Chondrocyte (in vitro differentiated cells): ENCODE results near the gene EPHB6. TPM values are rescaled to one million over a fixed set of nuclear protein-coding genes. Genes with fewer than 3 reads are reported as not detected.

Experiments used
- DNase-seq: peaks from one replicate; pipeline ENCODE4 v3.0.0; 2021; ENCODE audit warnings: mixed read lengths, low spot score
- H3K27ac Mint-ChIP-seq: one replicate; pipeline ENCODE4 v1.8.0; 2021; ENCODE audit warnings: mild to moderate bottlenecking, moderate library complexity, mixed read lengths; ENCODE audit not compliant: unreplicated experiment
- H3K27me3 Mint-ChIP-seq: 2 replicates; pipeline ENCODE4 v1.8.0; 2021; ENCODE audit warnings: low read depth, mixed read lengths
- H3K36me3 Mint-ChIP-seq: 2 replicates; pipeline ENCODE4 v1.8.0; 2021; ENCODE audit warnings: low read depth, mixed read lengths
- H3K4me1 Mint-ChIP-seq: 2 replicates; pipeline ENCODE4 v1.8.0; 2021; ENCODE audit warnings: low read depth, mild to moderate bottlenecking, mixed read lengths
- H3K4me3 Mint-ChIP-seq: one replicate; pipeline ENCODE4 v1.8.0; 2021; ENCODE audit warnings: mild to moderate bottlenecking, moderate library complexity, mixed read lengths; ENCODE audit not compliant: unreplicated experiment
- H3K9me3 Mint-ChIP-seq: 2 replicates; pipeline ENCODE4 v1.8.0; 2021; ENCODE audit warnings: low read depth, mixed read lengths
- CTCF ChIP-seq: fragments of 200-600 bp; sonication (generic); IDR thresholded peaks from 2 replicates; pipeline ENCODE4 v1.5.0; 2021; ENCODE audit warnings: antibody characterized with exemption, mild to moderate bottlenecking, moderate library complexity
- total RNA-seq: library from RNA; stranded (reverse); gene quantifications from 3 replicates; pipeline ENCODE4 v1.2.1, GENCODE V29; 2021

EPHB6 gene
- total RNA-seq, 1 donor from 2014 or later, result 0.22 TPM

GRCh38 chr7:142876236-142876960 is 21.5 kb downstream of the EPHB6 start:
- Mint-ChIP-seq H3K36me3 (no peaks in the 10 kb centered on the region), H3K27me3 (peaks cover 18% of the 10 kb centered on the region), H3K27ac (no peak overlapping the region), H3K4me3 (no peak overlapping the region), H3K4me1 (no peaks in the 10 kb centered on the region), H3K9me3 (no peaks in the 10 kb centered on the region)
- no peak for DNase-seq
- TF ChIP-seq CTCF, result no peak

GRCh38 chr7:142876991-142877910 is 22.4 kb downstream of the EPHB6 start:
- peaks cover 24% of the 10 kb centered on the region for H3K27me3 Mint-ChIP-seq
- H3K27ac Mint-ChIP-seq, result no peak overlapping the region
- no peak overlapping the region for H3K4me3 Mint-ChIP-seq
- H3K36me3 Mint-ChIP-seq, result no peaks in the 10 kb centered on the region
- TF ChIP-seq CTCF, result no peak
- H3K9me3 Mint-ChIP-seq, result no peaks in the 10 kb centered on the region
- no peaks in the 10 kb centered on the region for H3K4me1 Mint-ChIP-seq
- DNase-seq, result no peak

GRCh38 chr7:142878315-142878714 is 23.4 kb downstream of the EPHB6 start:
- no peak for DNase-seq
- H3K4me3 Mint-ChIP-seq, result no peak overlapping the region
- no peaks in the 10 kb centered on the region for H3K4me1 Mint-ChIP-seq
- H3K36me3 Mint-ChIP-seq, result no peaks in the 10 kb centered on the region
- no peak for TF ChIP-seq CTCF
- H3K27ac Mint-ChIP-seq, result no peak overlapping the region
- no peaks in the 10 kb centered on the region for H3K9me3 Mint-ChIP-seq
- peaks cover 29% of the 10 kb centered on the region for H3K27me3 Mint-ChIP-seq

GRCh38 chr7:142879060-142879459 is 24.2 kb downstream of the EPHB6 start:
- no peak for TF ChIP-seq CTCF

GRCh38 chr7:142880876-142881505 is 26.1 kb downstream of the EPHB6 start:
- no peak overlapping the region for H3K27ac Mint-ChIP-seq

More at GRCh38 chr7:142879060-142879459, 24.2 kb downstream of the EPHB6 start:
- H3K9me3 Mint-ChIP-seq, result no peaks in the 10 kb centered on the region
- H3K4me3 Mint-ChIP-seq, result no peak overlapping the region
- H3K4me1 Mint-ChIP-seq, result no peaks in the 10 kb centered on the region
- H3K27me3 Mint-ChIP-seq, result peaks cover 29% of the 10 kb centered on the region
- H3K27ac Mint-ChIP-seq, result no peak overlapping the region
- DNase-seq, result no peak
- no peaks in the 10 kb centered on the region for H3K36me3 Mint-ChIP-seq

More at GRCh38 chr7:142880876-142881505, 26.1 kb downstream of the EPHB6 start:
- no peak for DNase-seq
- no peaks in the 10 kb centered on the region for H3K9me3 Mint-ChIP-seq
- H3K4me3 Mint-ChIP-seq, result no peak overlapping the region
- peak; percentile 70 for TF ChIP-seq CTCF
- H3K27me3 Mint-ChIP-seq, result peaks cover 31% of the 10 kb centered on the region
- H3K4me1 Mint-ChIP-seq, result no peaks in the 10 kb centered on the region
- no peaks in the 10 kb centered on the region for H3K36me3 Mint-ChIP-seq
